GM12878 (cell line): ENCODE results near the gene SCGB3A1. TPM values are rescaled to one million over a fixed set of nuclear protein-coding genes. Genes with fewer than 3 reads are reported as not detected.

ENCODE experiments used
- polyA plus RNA-seq, 11 experiments: library from polyadenylated mRNA; depleted of rRNA in 4 of 11; unstranded in 6 of 11; stranded (reverse) in 5 of 11; fragments of >200 nt; fragmentation: Nextera tagmentation in 4 of 11; fragmentation: Illumina TruSeq in 1 of 11; extraction: Ambion mirVana in 4 of 11; extraction: Trizol in 1 of 11; gene quantifications; 1 replicate in 1 of 11; 2 replicates in 10 of 11; pipeline versions ENCODE4 v1.2.1 to v1.2.3, GENCODE V29; 2011 to 2016; ENCODE audit warnings: inconsistent platforms in 2 of 11, missing spikeins in 2 of 11, low read depth in 1 of 11
- total RNA-seq, 4 experiments: library from RNA; depleted of rRNA in 3 of 4; stranded (reverse); fragments of >200 nt in 3 of 4; fragmentation: Illumina TruSeq in 1 of 4; extraction: Trizol in 1 of 4; gene quantifications; 2 replicates each; pipeline versions ENCODE4 v1.2.1 to v1.2.3, GENCODE V29; 2013 to 2021

Gene SCGB3A1
- total and polyA plus RNA-seq, 10 of the 15 experiments (the other 5 are each of a cell fraction or from before 2014, with no cell fraction given) = 0.46 TPM; not detected in 9

Other genes starting within 250 kb of the SCGB3A1 start
- gene GFPT2, start 238.2 kb downstream of the SCGB3A1 start, total RNA-seq (2014; rRNA removed) = 0.05 TPM in 1 of 2 replicates, not detected in the other
- gene GFPT2, start 238.2 kb downstream of the SCGB3A1 start, total RNA-seq (2014; rRNA removed; fragmentation: Illumina TruSeq; extraction: Trizol) = 0.09 TPM in 1 of 2 replicates, not detected in the other
- gene GFPT2, start 238.2 kb downstream of the SCGB3A1 start, total RNA-seq (2021) = 0.13 and 0.33 TPM in 2 replicates
- gene GFPT2, start 238.2 kb downstream of the SCGB3A1 start, polyA plus RNA-seq (2011; rRNA removed) = 0.11 and 0.14 TPM in 2 replicates
- 0.12 TPM in 1 of 2 replicates, not detected in the other for gene GFPT2, start 238.2 kb downstream of the SCGB3A1 start, polyA plus RNA-seq (2014; fragmentation: Illumina TruSeq; extraction: Trizol)
- gene GFPT2, start 238.2 kb downstream of the SCGB3A1 start, polyA plus RNA-seq (2014; fragmentation: Nextera tagmentation; extraction: Ambion mirVana) = under 1 TPM in 1 of 2 experiments, not detected in 1; 0.05 TPM
- 0.03 TPM in 1 of 2 replicates, not detected in the other for gene GFPT2, start 238.2 kb downstream of the SCGB3A1 start, polyA plus RNA-seq (2014; rRNA removed)
- under 1 TPM in 1 of 2 experiments, not detected in 1; 0.19 TPM for gene GFPT2, start 238.2 kb downstream of the SCGB3A1 start, polyA plus RNA-seq (2016; fragmentation: Nextera tagmentation; extraction: Ambion mirVana)
- gene CNOT6, start 97.1 kb downstream of the SCGB3A1 start, total RNA-seq (2014; rRNA removed) = 9.4 TPM in 2 replicates
- gene CNOT6, start 97.1 kb downstream of the SCGB3A1 start, total RNA-seq (2014; rRNA removed; fragmentation: Illumina TruSeq; extraction: Trizol) = 9.4 and 9.8 TPM in 2 replicates
- 20.9 and 23.4 TPM in 2 replicates for gene CNOT6, start 97.1 kb downstream of the SCGB3A1 start, total RNA-seq (2021)
- gene CNOT6, start 97.1 kb downstream of the SCGB3A1 start, polyA plus RNA-seq (2011; rRNA removed) = 22.1 and 27.4 TPM in 2 replicates
- gene CNOT6, start 97.1 kb downstream of the SCGB3A1 start, polyA plus RNA-seq (2014; fragmentation: Illumina TruSeq; extraction: Trizol) = 18.4 and 22.1 TPM in 2 replicates
- gene CNOT6, start 97.1 kb downstream of the SCGB3A1 start, polyA plus RNA-seq (2014; fragmentation: Nextera tagmentation; extraction: Ambion mirVana) = 1 to 10 TPM; 3.8 to 5.6 TPM
- gene CNOT6, start 97.1 kb downstream of the SCGB3A1 start, polyA plus RNA-seq (2014; rRNA removed) = 10.9 and 15.1 TPM in 2 replicates
- gene CNOT6, start 97.1 kb downstream of the SCGB3A1 start, polyA plus RNA-seq (2016; fragmentation: Nextera tagmentation; extraction: Ambion mirVana) = 10 to 100 TPM; 13.3 to 14.0 TPM
- gene FLT4, start 58.1 kb upstream of the SCGB3A1 start, total RNA-seq (2014; rRNA removed) = not detected in 2 replicates
- not detected in 2 replicates for gene FLT4, start 58.1 kb upstream of the SCGB3A1 start, total RNA-seq (2014; rRNA removed; fragmentation: Illumina TruSeq; extraction: Trizol)
- gene FLT4, start 58.1 kb upstream of the SCGB3A1 start, total RNA-seq (2021) = 0.27 TPM in 1 of 2 replicates, not detected in the other
- 0.06 and 0.18 TPM in 2 replicates for gene FLT4, start 58.1 kb upstream of the SCGB3A1 start, polyA plus RNA-seq (2011; rRNA removed)
- gene FLT4, start 58.1 kb upstream of the SCGB3A1 start, polyA plus RNA-seq (2014; fragmentation: Illumina TruSeq; extraction: Trizol) = not detected in 2 replicates
- gene FLT4, start 58.1 kb upstream of the SCGB3A1 start, polyA plus RNA-seq (2014; fragmentation: Nextera tagmentation; extraction: Ambion mirVana) = not detected
- gene FLT4, start 58.1 kb upstream of the SCGB3A1 start, polyA plus RNA-seq (2014; rRNA removed) = not detected in 2 replicates
- not detected for gene FLT4, start 58.1 kb upstream of the SCGB3A1 start, polyA plus RNA-seq (2016; fragmentation: Nextera tagmentation; extraction: Ambion mirVana)
- gene OR2Y1, start 148.6 kb upstream of the SCGB3A1 start, total RNA-seq (2014; rRNA removed) = not detected in 2 replicates
- gene OR2Y1, start 148.6 kb upstream of the SCGB3A1 start, total RNA-seq (2014; rRNA removed; fragmentation: Illumina TruSeq; extraction: Trizol) = not detected in 2 replicates
- gene OR2Y1, start 148.6 kb upstream of the SCGB3A1 start, total RNA-seq (2021) = not detected in 2 replicates
- not detected in 2 replicates for gene OR2Y1, start 148.6 kb upstream of the SCGB3A1 start, polyA plus RNA-seq (2011; rRNA removed)
- not detected in 2 replicates for gene OR2Y1, start 148.6 kb upstream of the SCGB3A1 start, polyA plus RNA-seq (2014; fragmentation: Illumina TruSeq; extraction: Trizol)
- not detected for gene OR2Y1, start 148.6 kb upstream of the SCGB3A1 start, polyA plus RNA-seq (2014; fragmentation: Nextera tagmentation; extraction: Ambion mirVana)
- gene OR2Y1, start 148.6 kb upstream of the SCGB3A1 start, polyA plus RNA-seq (2014; rRNA removed) = not detected in 2 replicates
- gene OR2Y1, start 148.6 kb upstream of the SCGB3A1 start, polyA plus RNA-seq (2016; fragmentation: Nextera tagmentation; extraction: Ambion mirVana) = not detected
- 44.6 and 50.7 TPM in 2 replicates for gene MGAT1, start 211.3 kb upstream of the SCGB3A1 start, total RNA-seq (2014; rRNA removed)
- 32.5 and 33.6 TPM in 2 replicates for gene MGAT1, start 211.3 kb upstream of the SCGB3A1 start, total RNA-seq (2014; rRNA removed; fragmentation: Illumina TruSeq; extraction: Trizol)
- gene MGAT1, start 211.3 kb upstream of the SCGB3A1 start, total RNA-seq (2021) = 76.4 and 82.3 TPM in 2 replicates
- gene MGAT1, start 211.3 kb upstream of the SCGB3A1 start, polyA plus RNA-seq (2011; rRNA removed) = 74.1 and 88.4 TPM in 2 replicates
- 32.3 and 38.1 TPM in 2 replicates for gene MGAT1, start 211.3 kb upstream of the SCGB3A1 start, polyA plus RNA-seq (2014; fragmentation: Illumina TruSeq; extraction: Trizol)
- gene MGAT1, start 211.3 kb upstream of the SCGB3A1 start, polyA plus RNA-seq (2014; fragmentation: Nextera tagmentation; extraction: Ambion mirVana) = 1 to 10 TPM; 3.1 to 7.7 TPM
- 74.7 and 90.4 TPM in 2 replicates for gene MGAT1, start 211.3 kb upstream of the SCGB3A1 start, polyA plus RNA-seq (2014; rRNA removed)
- 10 to 100 TPM; 75.2 to 85.9 TPM for gene MGAT1, start 211.3 kb upstream of the SCGB3A1 start, polyA plus RNA-seq (2016; fragmentation: Nextera tagmentation; extraction: Ambion mirVana)